SK-N-SH (cell line): ENCODE measurements around the gene SYNGR3.

Experiments used
- CHD2 ChIP-seq: fragments of 150-350 bp; IDR thresholded peaks from 2 replicates; pipeline ENCODE4 v1.6.1; 2018; ENCODE audit warnings: low read length; ENCODE audit not compliant: partially characterized antibody
- EP300 ChIP-seq, 2 experiments: IDR thresholded peaks; 2 replicates each; pipeline versions ENCODE4 v1.4.0 to v1.6.1; 2012; ENCODE audit warnings: borderline replicate concordance in 1 of 2, low read depth in 1 of 2, low read length in 1 of 2
- GABPA ChIP-seq: IDR thresholded peaks from 2 replicates; pipeline ENCODE4 v1.4.0; 2012; ENCODE audit warnings: low read depth, mild to moderate bottlenecking
- POLR2AphosphoS5 ChIP-seq: IDR thresholded peaks from 2 replicates; pipeline ENCODE4 v1.6.1; 2012; ENCODE audit warnings: low read depth, low read length
- SIN3A ChIP-seq: IDR thresholded peaks from 2 replicates; pipeline ENCODE4 v1.6.1; 2012; ENCODE audit warnings: low read depth, mild to moderate bottlenecking, low read length, moderate library complexity, borderline replicate concordance
- TAF1 ChIP-seq: IDR thresholded peaks from 2 replicates; pipeline ENCODE4 v1.6.1; 2012; ENCODE audit warnings: low read depth, mild to moderate bottlenecking, low read length, moderate library complexity, borderline replicate concordance
- YY1 ChIP-seq: IDR thresholded peaks from 2 replicates; pipeline ENCODE4 v1.4.0; 2012; ENCODE audit warnings: low read depth, mild to moderate bottlenecking
- TF ChIP-seq, protein P1 (sequence below): fragments of 150-350 bp; IDR thresholded peaks from 2 replicates; pipeline ENCODE4 v1.6.1; 2017; ENCODE audit warnings: antibody characterized with exemption, low read length, low read depth, borderline replicate concordance
- TF ChIP-seq, protein P2 (sequence below): fragments of 200-600 bp; sonication (generic); IDR thresholded peaks from 2 replicates; pipeline ENCODE4 v1.6.1; 2017; ENCODE audit warnings: antibody characterized with exemption, mild to moderate bottlenecking, moderate library complexity
- TF ChIP-seq, protein P3 (sequence below): IDR thresholded peaks from 2 replicates; pipeline ENCODE4; 2012
- TF ChIP-seq, protein P4 (sequence below): IDR thresholded peaks from 2 replicates; pipeline ENCODE4 v1.4.0; 2012; ENCODE audit warnings: low read depth, borderline replicate concordance
- TF ChIP-seq, protein P5 (sequence below): IDR thresholded peaks from 2 replicates; pipeline ENCODE4 v1.6.1; 2012; ENCODE audit warnings: mild to moderate bottlenecking, low read depth, low read length, moderate library complexity
- TF ChIP-seq, protein P6 (sequence below): IDR thresholded peaks from 2 replicates; pipeline ENCODE4 v1.4.0; 2012; ENCODE audit warnings: low read depth

DNA sequence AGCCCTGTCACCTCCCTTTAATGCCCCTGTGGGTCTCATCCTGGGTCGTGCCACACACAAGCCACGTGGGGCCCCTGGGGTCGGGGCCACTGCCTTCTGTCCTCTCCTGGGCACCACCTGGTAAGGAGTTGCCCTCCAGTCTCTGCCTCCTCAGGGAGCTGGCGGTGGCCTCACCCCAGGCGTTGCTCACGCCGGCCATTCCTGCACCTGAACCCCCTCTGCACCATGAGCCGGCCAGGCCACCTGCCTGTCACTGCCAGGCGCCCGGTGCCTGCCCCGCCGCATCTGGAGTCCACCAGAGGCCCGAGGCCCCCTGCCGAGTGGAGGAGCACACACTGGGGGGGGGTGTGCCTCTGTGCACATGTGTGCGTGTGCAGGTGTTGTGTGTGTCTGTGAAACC, 47.3 kb downstream of the SYNGR3 start:
- TF ChIP-seq EP300 (IDR thresholded peaks at IDR 0.05; ENCODE audit: borderline replicate concordance in 1 of 2, low read depth in 1 of 2, low read length in 1 of 2) (no peak), POLR2AphosphoS5 (no peak), GABPA (no peak), YY1 (no peak), CHD2 (no peak), SIN3A (no peak), TAF1 (no peak)
- TF ChIP-seq, protein P1, sequence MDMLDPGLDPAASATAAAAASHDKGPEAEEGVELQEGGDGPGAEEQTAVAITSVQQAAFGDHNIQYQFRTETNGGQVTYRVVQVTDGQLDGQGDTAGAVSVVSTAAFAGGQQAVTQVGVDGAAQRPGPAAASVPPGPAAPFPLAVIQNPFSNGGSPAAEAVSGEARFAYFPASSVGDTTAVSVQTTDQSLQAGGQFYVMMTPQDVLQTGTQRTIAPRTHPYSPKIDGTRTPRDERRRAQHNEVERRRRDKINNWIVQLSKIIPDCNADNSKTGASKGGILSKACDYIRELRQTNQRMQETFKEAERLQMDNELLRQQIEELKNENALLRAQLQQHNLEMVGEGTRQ, result no peak
- TF ChIP-seq, protein P2, sequence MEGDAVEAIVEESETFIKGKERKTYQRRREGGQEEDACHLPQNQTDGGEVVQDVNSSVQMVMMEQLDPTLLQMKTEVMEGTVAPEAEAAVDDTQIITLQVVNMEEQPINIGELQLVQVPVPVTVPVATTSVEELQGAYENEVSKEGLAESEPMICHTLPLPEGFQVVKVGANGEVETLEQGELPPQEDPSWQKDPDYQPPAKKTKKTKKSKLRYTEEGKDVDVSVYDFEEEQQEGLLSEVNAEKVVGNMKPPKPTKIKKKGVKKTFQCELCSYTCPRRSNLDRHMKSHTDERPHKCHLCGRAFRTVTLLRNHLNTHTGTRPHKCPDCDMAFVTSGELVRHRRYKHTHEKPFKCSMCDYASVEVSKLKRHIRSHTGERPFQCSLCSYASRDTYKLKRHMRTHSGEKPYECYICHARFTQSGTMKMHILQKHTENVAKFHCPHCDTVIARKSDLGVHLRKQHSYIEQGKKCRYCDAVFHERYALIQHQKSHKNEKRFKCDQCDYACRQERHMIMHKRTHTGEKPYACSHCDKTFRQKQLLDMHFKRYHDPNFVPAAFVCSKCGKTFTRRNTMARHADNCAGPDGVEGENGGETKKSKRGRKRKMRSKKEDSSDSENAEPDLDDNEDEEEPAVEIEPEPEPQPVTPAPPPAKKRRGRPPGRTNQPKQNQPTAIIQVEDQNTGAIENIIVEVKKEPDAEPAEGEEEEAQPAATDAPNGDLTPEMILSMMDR, result no peak
- TF ChIP-seq, protein P3, sequence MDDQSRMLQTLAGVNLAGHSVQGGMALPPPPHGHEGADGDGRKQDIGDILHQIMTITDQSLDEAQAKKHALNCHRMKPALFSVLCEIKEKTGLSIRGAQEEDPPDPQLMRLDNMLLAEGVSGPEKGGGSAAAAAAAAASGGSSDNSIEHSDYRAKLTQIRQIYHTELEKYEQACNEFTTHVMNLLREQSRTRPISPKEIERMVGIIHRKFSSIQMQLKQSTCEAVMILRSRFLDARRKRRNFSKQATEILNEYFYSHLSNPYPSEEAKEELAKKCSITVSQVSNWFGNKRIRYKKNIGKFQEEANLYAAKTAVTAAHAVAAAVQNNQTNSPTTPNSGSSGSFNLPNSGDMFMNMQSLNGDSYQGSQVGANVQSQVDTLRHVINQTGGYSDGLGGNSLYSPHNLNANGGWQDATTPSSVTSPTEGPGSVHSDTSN, result no peak
- TF ChIP-seq, protein P4, sequence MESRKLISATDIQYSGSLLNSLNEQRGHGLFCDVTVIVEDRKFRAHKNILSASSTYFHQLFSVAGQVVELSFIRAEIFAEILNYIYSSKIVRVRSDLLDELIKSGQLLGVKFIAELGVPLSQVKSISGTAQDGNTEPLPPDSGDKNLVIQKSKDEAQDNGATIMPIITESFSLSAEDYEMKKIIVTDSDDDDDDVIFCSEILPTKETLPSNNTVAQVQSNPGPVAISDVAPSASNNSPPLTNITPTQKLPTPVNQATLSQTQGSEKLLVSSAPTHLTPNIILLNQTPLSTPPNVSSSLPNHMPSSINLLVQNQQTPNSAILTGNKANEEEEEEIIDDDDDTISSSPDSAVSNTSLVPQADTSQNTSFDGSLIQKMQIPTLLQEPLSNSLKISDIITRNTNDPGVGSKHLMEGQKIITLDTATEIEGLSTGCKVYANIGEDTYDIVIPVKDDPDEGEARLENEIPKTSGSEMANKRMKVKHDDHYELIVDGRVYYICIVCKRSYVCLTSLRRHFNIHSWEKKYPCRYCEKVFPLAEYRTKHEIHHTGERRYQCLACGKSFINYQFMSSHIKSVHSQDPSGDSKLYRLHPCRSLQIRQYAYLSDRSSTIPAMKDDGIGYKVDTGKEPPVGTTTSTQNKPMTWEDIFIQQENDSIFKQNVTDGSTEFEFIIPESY, result no peak
- TF ChIP-seq, protein P5, sequence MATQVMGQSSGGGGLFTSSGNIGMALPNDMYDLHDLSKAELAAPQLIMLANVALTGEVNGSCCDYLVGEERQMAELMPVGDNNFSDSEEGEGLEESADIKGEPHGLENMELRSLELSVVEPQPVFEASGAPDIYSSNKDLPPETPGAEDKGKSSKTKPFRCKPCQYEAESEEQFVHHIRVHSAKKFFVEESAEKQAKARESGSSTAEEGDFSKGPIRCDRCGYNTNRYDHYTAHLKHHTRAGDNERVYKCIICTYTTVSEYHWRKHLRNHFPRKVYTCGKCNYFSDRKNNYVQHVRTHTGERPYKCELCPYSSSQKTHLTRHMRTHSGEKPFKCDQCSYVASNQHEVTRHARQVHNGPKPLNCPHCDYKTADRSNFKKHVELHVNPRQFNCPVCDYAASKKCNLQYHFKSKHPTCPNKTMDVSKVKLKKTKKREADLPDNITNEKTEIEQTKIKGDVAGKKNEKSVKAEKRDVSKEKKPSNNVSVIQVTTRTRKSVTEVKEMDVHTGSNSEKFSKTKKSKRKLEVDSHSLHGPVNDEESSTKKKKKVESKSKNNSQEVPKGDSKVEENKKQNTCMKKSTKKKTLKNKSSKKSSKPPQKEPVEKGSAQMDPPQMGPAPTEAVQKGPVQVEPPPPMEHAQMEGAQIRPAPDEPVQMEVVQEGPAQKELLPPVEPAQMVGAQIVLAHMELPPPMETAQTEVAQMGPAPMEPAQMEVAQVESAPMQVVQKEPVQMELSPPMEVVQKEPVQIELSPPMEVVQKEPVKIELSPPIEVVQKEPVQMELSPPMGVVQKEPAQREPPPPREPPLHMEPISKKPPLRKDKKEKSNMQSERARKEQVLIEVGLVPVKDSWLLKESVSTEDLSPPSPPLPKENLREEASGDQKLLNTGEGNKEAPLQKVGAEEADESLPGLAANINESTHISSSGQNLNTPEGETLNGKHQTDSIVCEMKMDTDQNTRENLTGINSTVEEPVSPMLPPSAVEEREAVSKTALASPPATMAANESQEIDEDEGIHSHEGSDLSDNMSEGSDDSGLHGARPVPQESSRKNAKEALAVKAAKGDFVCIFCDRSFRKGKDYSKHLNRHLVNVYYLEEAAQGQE, result no peak
- TF ChIP-seq, protein P6, sequence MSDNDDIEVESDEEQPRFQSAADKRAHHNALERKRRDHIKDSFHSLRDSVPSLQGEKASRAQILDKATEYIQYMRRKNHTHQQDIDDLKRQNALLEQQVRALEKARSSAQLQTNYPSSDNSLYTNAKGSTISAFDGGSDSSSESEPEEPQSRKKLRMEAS, result no peak
